ENCODE data around the gene THEM4. TPM values are rescaled to one million over a fixed set of nuclear protein-coding genes. Genes with fewer than 3 reads are reported as not detected.

The THEM4 gene
- total RNA-seq, 1 donor from 2014 or later: 4.2 TPM

Small RNAs within 50 kb of the gene (small RNA-seq; reads per million reads assigned to genes)
- gene RF00019 (ENCODE audit: low replicate concordance): not detected

Other genes with a start within 250 kb of the THEM4 start
- gene CELF3, start 192.7 kb downstream of the THEM4 start, total RNA-seq: 52.4 TPM
- 15.2 TPM for gene RIIAD1, start 188.0 kb downstream of the THEM4 start, total RNA-seq
- 40.6 TPM for gene MRPL9, start 146.0 kb downstream of the THEM4 start, total RNA-seq
- 18.7 TPM for gene TDRKH, start 119.0 kb downstream of the THEM4 start, total RNA-seq
- not detected for gene LINGO4, start 104.1 kb downstream of the THEM4 start, total RNA-seq
- under 0.01 TPM for gene RORC, start 77.7 kb downstream of the THEM4 start, total RNA-seq
- not detected for gene C2CD4D, start 69.7 kb downstream of the THEM4 start, total RNA-seq
- not detected for gene THEM5, start 55.8 kb downstream of the THEM4 start, total RNA-seq
- 3.9 TPM for gene S100A10, start 84.3 kb upstream of the THEM4 start, total RNA-seq
- 1.2 TPM for gene S100A11, start 127.5 kb upstream of the THEM4 start, total RNA-seq
- not detected for gene TCHHL1, start 179.6 kb upstream of the THEM4 start, total RNA-seq
- gene TCHH, start 205.9 kb upstream of the THEM4 start, total RNA-seq: 0.25 TPM
- not detected for gene RPTN, start 249.7 kb upstream of the THEM4 start, total RNA-seq

Measured in temporal lobe (tissue), 2 donors.